Panc1 (cell line): ENCODE data around the gene CLASRP. TPM values are rescaled to one million over a fixed set of nuclear protein-coding genes. Genes with fewer than 3 reads are reported as not detected.

Experiments
- ATAC-seq: fragments of 200-7000 bp; cut with Tn5 transposase; 2 replicates; pipeline ENCODE4 v1.9.1; 2020; ENCODE audit warnings: mild to moderate bottlenecking, moderate library complexity
- BruUV-seq: library from RNA; stranded (reverse); fragments of 400-500 nt; replicated peaks from 2 replicates; lab custom pipeline; 2021; lab: Mats Ljungman, UMichigan
- CTCF ChIA-PET: fragments of 300-600 bp; sonication (Branson Sonifier 250); formaldehyde crosslinking; loops from one replicate; lab custom pipeline; 2022; ENCODE audit warnings: antibody characterized with exemption; lab: Charles Lee
- POLR2A ChIA-PET: fragments of 300-600 bp; sonication (Branson Sonifier 250); formaldehyde crosslinking; loops from one replicate; lab custom pipeline; 2022; ENCODE audit warnings: antibody characterized with exemption; lab: Charles Lee
- DNase-seq: peaks from one replicate; pipeline ENCODE4 v3.0.0-alpha.2; 2010; ENCODE audit warnings: low read depth, low spot score
- H3K27ac ChIP-seq: 2 replicates; pipeline ENCODE4 v1.5.1; 2011; ENCODE audit warnings: mild to moderate bottlenecking, low read length, inconsistent platforms
- H3K27me3 ChIP-seq: fragments of 200-500 bp; sonication (Bioruptor generic); 2 replicates; pipeline ENCODE4 v1.6.0; 2014; ENCODE audit warnings: low read length, inconsistent platforms; ENCODE audit not compliant: control insufficient read depth, insufficient read depth
- H3K36me3 ChIP-seq: fragments of 200-500 bp; sonication (Bioruptor generic); 2 replicates; pipeline ENCODE4 v1.5.1; 2014; ENCODE audit warnings: inconsistent platforms, mild to moderate bottlenecking, low read length, moderate library complexity; ENCODE audit not compliant: control insufficient read depth, insufficient read depth
- H3K4me1 ChIP-seq: 2 replicates; pipeline ENCODE4 v1.5.1; 2011; ENCODE audit warnings: inconsistent platforms, mild to moderate bottlenecking, low read length, moderate library complexity; ENCODE audit not compliant: control insufficient read depth, insufficient read depth
- H3K4me3 ChIP-seq, 2 experiments: 2 replicates each; pipeline ENCODE4 v1.5.1; 2011 to 2012; ENCODE audit warnings: low read depth in 2 of 2, low read length in 2 of 2, mild to moderate bottlenecking in 2 of 2, inconsistent platforms in 1 of 2, moderate library complexity in 1 of 2
- H3K9me3 ChIP-seq: fragments of 200-500 bp; sonication (Bioruptor generic); 2 replicates; pipeline ENCODE4 v1.5.1; 2014; ENCODE audit warnings: low read depth, mild to moderate bottlenecking, inconsistent platforms, low read length, moderate library complexity; ENCODE audit not compliant: control insufficient read depth, insufficient read depth
- POLR2AphosphoS5 ChIP-seq: IDR thresholded peaks from 2 replicates; pipeline ENCODE4 v1.6.1; 2012; ENCODE audit warnings: mild to moderate bottlenecking, low read depth, low read length, moderate library complexity
- SIN3A ChIP-seq: IDR thresholded peaks from 2 replicates; pipeline ENCODE4 v1.6.1; 2012; ENCODE audit warnings: low read depth, mild to moderate bottlenecking, low read length, moderate library complexity, borderline replicate concordance; ENCODE audit not compliant: insufficient read depth
- TCF7L2 ChIP-seq: IDR thresholded peaks from 2 replicates; pipeline ENCODE4 v1.6.1; 2011; ENCODE audit warnings: mild to moderate bottlenecking, low read depth, low read length, inconsistent platforms
- in situ Hi-C: cut with HindIII; loops from 2 replicates; pipeline ENCODE4 v1.10.0; 2016; ENCODE audit warnings: low sequenced_read_pairs, low pct_unique_long_range_greater_than_20kb
- intact Hi-C: fragments of 100-400 bp; cut with micrococcal nuclease; formaldehyde crosslinking; loops from one replicate; pipeline ENCODE4 v1.10.0; 2022; ENCODE audit not compliant: unreplicated experiment
- total RNA-seq: library from RNA; stranded (reverse); gene quantifications from one replicate; pipeline ENCODE4 v1.2.1, GENCODE V29; 2021; ENCODE audit not compliant: unreplicated experiment
- TF ChIP-seq, protein P1 (sequence below), 2 experiments: IDR thresholded peaks; 2 replicates each; pipeline ENCODE4 v1.6.1; 2011 to 2012; ENCODE audit warnings: low read depth in 2 of 2, control low read depth in 1 of 2, low read length in 1 of 2, mild to moderate bottlenecking in 1 of 2, moderate library complexity in 1 of 2; ENCODE audit not compliant: insufficient read depth in 1 of 2
- TF ChIP-seq, protein P2 (sequence below): fragments of 450-650 bp; IDR thresholded peaks from 2 replicates; pipeline ENCODE4 v1.5.1; 2017; ENCODE audit warnings: mild to moderate bottlenecking

CLASRP gene
- total RNA-seq, 1 experiment from 2014 or later: 72.4 TPM

DNA sequence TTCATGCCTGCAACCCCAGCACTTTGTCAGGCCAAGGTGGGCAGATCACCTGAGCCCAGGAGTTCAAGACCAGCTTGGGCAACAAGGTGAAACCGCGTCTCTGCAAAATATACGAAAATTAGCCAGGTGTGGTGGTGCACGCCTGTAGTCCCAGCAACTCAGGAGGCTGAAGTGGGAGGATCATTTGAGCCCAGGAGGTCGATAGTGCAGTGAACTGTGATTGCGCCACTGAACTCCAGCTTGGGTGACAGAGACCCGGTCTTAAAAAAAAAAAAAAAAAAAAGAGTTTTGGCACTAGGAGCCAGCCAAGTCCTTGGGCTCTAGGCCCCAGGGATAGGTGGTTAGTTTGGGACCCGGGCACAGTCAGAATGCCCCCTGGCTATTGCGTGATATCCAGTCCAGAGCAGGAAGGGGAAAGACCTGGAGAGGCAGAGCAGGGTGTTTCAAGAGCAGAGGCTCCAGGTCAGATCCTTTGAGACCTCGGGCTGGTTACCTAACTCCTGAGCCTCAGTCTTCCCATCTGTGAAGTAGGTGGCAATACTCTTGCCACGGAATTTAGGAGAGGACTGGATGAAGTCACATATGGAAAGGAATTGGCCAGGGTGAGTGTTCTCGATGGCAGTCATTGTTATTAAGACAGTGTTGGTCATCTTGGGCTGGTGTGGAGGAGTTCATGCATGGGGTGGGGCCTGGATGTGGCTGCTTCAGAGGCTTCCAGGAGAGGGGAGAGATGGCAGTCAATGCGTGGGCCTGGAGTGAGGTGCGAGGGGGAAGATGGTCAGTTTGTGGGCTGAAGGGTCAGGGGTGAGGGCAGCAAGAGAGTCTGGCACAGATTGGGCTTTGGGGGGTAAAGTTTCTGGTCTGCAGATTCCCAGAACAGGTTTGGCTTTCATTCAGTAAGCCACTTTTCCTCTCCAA, 56.9 kb downstream of the CLASRP start:
- H3K27ac ChIP-seq: no peak overlapping the region
- POLR2A ChIA-PET: no interaction called here
- H3K27me3 ChIP-seq: no peaks in the 10 kb centered on the region
- H3K36me3 ChIP-seq: peaks cover 6% of the 10 kb centered on the region; the same call in 1 of the 2 replicates
- DNase-seq: no peak
- no TSS peak for BruUV-seq
- peaks cover 44% of the 10 kb centered on the region for H3K4me1 ChIP-seq
- CTCF ChIA-PET: no interaction called here
- H3K9me3 ChIP-seq: no peaks in the 10 kb centered on the region
- intact Hi-C loops (no loop called here), in situ Hi-C loops (no loop called here)
- TF ChIP-seq SIN3A (no peak), POLR2AphosphoS5 (no peak), TCF7L2 (no peak)
- TF ChIP-seq, protein P1, sequence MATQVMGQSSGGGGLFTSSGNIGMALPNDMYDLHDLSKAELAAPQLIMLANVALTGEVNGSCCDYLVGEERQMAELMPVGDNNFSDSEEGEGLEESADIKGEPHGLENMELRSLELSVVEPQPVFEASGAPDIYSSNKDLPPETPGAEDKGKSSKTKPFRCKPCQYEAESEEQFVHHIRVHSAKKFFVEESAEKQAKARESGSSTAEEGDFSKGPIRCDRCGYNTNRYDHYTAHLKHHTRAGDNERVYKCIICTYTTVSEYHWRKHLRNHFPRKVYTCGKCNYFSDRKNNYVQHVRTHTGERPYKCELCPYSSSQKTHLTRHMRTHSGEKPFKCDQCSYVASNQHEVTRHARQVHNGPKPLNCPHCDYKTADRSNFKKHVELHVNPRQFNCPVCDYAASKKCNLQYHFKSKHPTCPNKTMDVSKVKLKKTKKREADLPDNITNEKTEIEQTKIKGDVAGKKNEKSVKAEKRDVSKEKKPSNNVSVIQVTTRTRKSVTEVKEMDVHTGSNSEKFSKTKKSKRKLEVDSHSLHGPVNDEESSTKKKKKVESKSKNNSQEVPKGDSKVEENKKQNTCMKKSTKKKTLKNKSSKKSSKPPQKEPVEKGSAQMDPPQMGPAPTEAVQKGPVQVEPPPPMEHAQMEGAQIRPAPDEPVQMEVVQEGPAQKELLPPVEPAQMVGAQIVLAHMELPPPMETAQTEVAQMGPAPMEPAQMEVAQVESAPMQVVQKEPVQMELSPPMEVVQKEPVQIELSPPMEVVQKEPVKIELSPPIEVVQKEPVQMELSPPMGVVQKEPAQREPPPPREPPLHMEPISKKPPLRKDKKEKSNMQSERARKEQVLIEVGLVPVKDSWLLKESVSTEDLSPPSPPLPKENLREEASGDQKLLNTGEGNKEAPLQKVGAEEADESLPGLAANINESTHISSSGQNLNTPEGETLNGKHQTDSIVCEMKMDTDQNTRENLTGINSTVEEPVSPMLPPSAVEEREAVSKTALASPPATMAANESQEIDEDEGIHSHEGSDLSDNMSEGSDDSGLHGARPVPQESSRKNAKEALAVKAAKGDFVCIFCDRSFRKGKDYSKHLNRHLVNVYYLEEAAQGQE (IDR thresholded peaks at IDR 0.05; ENCODE audit: insufficient read depth in 1 of 2, low read depth in 2 of 2, low read length in 1 of 2): no peak
- TF ChIP-seq, protein P2, sequence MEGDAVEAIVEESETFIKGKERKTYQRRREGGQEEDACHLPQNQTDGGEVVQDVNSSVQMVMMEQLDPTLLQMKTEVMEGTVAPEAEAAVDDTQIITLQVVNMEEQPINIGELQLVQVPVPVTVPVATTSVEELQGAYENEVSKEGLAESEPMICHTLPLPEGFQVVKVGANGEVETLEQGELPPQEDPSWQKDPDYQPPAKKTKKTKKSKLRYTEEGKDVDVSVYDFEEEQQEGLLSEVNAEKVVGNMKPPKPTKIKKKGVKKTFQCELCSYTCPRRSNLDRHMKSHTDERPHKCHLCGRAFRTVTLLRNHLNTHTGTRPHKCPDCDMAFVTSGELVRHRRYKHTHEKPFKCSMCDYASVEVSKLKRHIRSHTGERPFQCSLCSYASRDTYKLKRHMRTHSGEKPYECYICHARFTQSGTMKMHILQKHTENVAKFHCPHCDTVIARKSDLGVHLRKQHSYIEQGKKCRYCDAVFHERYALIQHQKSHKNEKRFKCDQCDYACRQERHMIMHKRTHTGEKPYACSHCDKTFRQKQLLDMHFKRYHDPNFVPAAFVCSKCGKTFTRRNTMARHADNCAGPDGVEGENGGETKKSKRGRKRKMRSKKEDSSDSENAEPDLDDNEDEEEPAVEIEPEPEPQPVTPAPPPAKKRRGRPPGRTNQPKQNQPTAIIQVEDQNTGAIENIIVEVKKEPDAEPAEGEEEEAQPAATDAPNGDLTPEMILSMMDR: no peak
- H3K4me3 ChIP-seq: no peak overlapping the region
- no peak for ATAC-seq

DNA sequence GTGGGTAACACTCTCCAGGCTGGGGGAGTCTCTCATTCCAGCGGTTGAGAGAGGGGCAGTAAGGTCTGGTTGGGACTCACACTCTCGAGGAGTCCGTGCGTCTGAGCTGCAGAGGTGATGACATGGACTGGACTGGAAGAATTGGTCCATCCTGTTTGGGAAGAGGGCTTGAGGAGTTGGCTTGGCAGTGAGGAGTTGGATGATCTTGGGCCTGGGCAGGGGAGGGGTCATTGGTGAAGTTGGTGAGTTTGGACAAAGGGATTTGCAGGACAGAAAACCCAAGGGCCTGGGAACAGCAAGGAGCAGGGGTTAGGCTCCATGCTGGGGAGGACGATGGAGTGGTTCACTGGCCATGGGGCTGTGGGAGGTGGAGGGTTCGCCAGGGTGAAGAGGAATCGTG, 57.9 kb downstream of the CLASRP start:
- no peak overlapping the region for H3K27ac ChIP-seq
- H3K36me3 ChIP-seq: peaks cover 6% of the 10 kb centered on the region; the same call in 1 of the 2 replicates
- ChIA-PET CTCF (no interaction called here), POLR2A (no interaction called here)
- ATAC-seq (no peak), DNase-seq (no peak)
- H3K4me1 ChIP-seq: peaks cover 45% of the 10 kb centered on the region
- in situ Hi-C loops (no loop called here), intact Hi-C loops (no loop called here)
- no TSS peak for BruUV-seq
- no peaks in the 10 kb centered on the region for H3K27me3 ChIP-seq
- H3K9me3 ChIP-seq: no peaks in the 10 kb centered on the region
- TF ChIP-seq SIN3A (no peak), TCF7L2 (no peak), POLR2AphosphoS5 (no peak)
- TF ChIP-seq, protein P2: no peak
- TF ChIP-seq, protein P1 (IDR thresholded peaks at IDR 0.05; ENCODE audit: insufficient read depth in 1 of 2, low read depth in 2 of 2, low read length in 1 of 2): no peak
- no peak overlapping the region for H3K4me3 ChIP-seq
